ENCODE measurements around the gene HLA-DQB1.
"Not testable (repeated sequence)": the region's sequence is repeated elsewhere in the genome, so short reads cannot be mapped to it uniquely, and the experiment has no call there.

Gene HLA-DQB1

DNA sequence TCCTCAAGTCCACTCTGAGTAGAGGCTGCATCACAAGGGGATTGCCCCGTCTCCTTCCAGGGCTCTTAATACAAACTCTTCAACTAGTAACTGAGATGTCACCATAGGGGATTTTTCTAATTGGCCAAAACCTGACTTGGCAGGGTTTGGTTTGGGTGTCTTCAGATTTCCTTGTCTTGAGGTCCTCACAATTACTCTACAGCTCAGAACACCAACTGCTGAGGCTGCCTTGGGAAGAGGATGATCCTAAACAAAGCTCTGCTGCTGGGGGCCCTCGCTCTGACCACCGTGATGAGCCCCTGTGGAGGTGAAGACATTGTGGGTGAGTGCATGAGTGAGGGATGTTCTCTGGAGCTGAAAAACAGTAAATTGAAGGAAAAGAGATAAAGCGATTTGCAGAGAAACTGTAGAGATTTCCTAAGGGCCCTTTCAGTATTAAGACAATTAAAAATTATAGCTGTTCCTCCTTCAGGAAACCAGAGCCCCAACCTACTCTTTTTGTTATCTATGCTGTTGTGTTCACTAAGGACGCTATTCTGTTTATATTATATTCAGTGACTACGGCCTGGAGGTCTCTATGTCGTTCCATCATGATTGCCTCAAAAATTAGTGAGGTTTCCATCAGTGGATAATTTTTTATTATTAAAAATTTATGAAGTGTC is 29.1 kb downstream of the HLA-DQB1 start, which contains the start of gene HLA-DQA1:
TSS of gene HLA-DQA1 (plus strand) at position 188 of the 662 bp plus-strand sequence. CDS start at position 241, 53 bp downstream.
- Histone ChIP-seq H3K4me3 (ENCODE audit: low read length) (no peak within 1 kb of the TSS), H3K4me1 (ENCODE audit: control insufficient read depth, insufficient read depth, low read length) (no peaks in the 10 kb centered on the region), H3K36me3 (ENCODE audit: control insufficient read depth, insufficient read depth, low read length) (no peaks in the 10 kb centered on the region), H3K9ac (ENCODE audit: low read length) (no peak within 1 kb of the TSS), H3K27me3 (ENCODE audit: control insufficient read depth, insufficient read depth, low read length) (no peaks in the 10 kb centered on the region), H3K27ac (ENCODE audit: low read depth, low read length) (no peak within 1 kb of the TSS)

DNA sequence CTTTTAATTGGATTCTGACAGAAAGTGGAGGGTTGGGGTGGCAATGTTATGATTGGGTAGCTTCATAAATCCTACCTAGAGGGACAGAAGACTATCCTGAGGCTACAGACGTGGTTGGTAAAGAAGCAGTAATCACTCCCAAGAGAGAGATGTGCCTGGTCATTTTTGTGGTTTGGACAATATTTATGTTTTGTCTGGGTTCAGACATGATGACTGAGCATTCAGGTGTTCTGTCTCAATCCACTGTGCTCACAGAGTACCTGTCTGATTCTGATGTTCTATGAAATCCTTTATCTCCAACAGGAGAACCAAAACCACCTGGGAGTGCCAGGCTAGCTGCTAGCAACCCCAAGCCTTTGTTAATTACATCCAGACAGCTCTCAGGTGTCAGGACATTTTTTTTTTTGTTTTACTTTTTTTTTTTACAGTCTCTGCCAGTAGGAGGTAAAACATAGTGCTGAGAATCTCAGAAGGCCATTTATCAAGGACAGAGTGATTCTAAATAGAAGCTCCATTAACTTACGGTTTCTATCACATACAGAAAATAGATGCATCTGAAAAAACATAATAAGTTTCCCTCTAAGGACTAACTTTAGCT is 30.8 kb downstream of the HLA-DQB1 start:
- no peaks in the 10 kb centered on the region for H3K4me1 ChIP-seq (ENCODE audit: control insufficient read depth, insufficient read depth, low read length)
- no peak overlapping the region for H3K9ac ChIP-seq (ENCODE audit: low read length)
- H3K27ac ChIP-seq (ENCODE audit: low read depth, low read length), result no peak overlapping the region
- no peaks in the 10 kb centered on the region for H3K36me3 ChIP-seq (ENCODE audit: control insufficient read depth, insufficient read depth, low read length)
- H3K27me3 ChIP-seq (ENCODE audit: control insufficient read depth, insufficient read depth, low read length), result no peaks in the 10 kb centered on the region
- H3K4me3 ChIP-seq (ENCODE audit: low read length), result no peak overlapping the region

DNA sequence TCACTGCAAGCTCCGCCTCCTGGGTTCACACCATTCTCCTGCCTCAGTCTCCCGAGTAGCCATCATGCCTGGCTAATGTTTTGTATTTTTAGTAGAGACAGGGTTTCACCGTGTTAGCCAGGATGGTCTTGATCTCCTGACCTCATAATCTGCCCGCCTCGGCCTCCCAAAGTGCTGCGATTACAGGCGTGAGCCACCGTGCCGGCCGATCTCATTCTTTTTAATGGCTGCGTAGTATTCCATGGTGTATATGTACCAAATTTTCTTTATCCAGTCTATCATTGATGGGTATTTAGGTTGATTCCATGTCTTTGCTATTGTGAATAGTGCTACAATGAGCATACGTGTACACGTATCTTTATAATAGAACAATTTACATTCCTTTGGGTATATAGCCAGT is 36.7 kb downstream of the HLA-DQB1 start:
- H3K9ac ChIP-seq (ENCODE audit: low read length); H3K27me3 ChIP-seq (ENCODE audit: control insufficient read depth, insufficient read depth, low read length); H3K4me3 ChIP-seq (ENCODE audit: low read length); H3K27ac ChIP-seq (ENCODE audit: low read depth, low read length); H3K36me3 ChIP-seq (ENCODE audit: control insufficient read depth, insufficient read depth, low read length); H3K4me1 ChIP-seq (ENCODE audit: control insufficient read depth, insufficient read depth, low read length): not testable (repeated sequence)

DNA sequence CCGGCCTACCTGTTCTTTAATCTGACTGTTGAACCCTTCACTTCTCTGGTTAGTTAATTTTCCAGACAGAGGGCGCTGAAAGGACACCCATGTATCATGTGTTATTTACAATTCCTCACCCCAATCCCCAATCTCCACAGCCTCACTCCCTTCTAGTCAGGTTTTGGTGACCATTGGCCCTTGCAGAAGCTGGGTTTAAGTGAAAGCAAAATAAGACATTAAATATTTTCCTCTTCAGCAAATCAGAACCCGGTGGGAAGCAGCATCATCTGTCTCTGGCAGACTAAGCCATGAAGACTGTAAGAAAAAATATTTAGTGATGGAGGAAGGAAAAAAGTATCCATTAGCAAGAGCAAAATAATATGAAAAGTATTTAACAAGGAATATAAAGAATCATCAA is 38.6 kb downstream of the HLA-DQB1 start:
- H3K36me3 ChIP-seq (ENCODE audit: control insufficient read depth, insufficient read depth, low read length), result no peaks in the 10 kb centered on the region
- H3K4me1 ChIP-seq (ENCODE audit: control insufficient read depth, insufficient read depth, low read length), result no peaks in the 10 kb centered on the region
- H3K27ac ChIP-seq (ENCODE audit: low read depth, low read length), result no peak overlapping the region
- no peak overlapping the region for H3K9ac ChIP-seq (ENCODE audit: low read length)
- no peak overlapping the region for H3K4me3 ChIP-seq (ENCODE audit: low read length)
- H3K27me3 ChIP-seq (ENCODE audit: control insufficient read depth, insufficient read depth, low read length), result no peaks in the 10 kb centered on the region

DNA sequence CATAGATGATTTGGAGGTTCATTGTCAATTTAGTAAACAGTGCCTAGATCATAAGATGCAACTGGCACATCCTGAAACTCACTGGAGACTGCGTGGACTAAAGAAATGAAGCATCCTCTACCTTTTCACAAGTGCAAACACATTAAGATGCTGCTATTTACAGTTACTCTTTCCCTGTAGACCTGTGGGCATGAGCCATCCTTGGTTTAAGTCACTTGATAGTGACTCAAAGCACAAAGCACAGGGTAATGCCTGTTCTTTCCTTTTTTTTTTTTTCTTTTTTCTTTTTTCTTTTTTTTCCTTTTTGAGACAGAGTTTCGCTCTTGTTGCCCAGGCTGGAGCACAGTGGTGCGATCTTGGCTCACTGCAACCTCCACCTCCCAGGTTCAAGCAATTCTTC is 39.2 kb downstream of the HLA-DQB1 start:
- Histone ChIP-seq H3K27ac (ENCODE audit: low read depth, low read length) (no peak overlapping the region), H3K9ac (ENCODE audit: low read length) (no peak overlapping the region), H3K27me3 (ENCODE audit: control insufficient read depth, insufficient read depth, low read length) (no peaks in the 10 kb centered on the region), H3K4me1 (ENCODE audit: control insufficient read depth, insufficient read depth, low read length) (no peaks in the 10 kb centered on the region), H3K36me3 (ENCODE audit: control insufficient read depth, insufficient read depth, low read length) (no peaks in the 10 kb centered on the region), H3K4me3 (ENCODE audit: low read length) (no peak overlapping the region)

DNA sequence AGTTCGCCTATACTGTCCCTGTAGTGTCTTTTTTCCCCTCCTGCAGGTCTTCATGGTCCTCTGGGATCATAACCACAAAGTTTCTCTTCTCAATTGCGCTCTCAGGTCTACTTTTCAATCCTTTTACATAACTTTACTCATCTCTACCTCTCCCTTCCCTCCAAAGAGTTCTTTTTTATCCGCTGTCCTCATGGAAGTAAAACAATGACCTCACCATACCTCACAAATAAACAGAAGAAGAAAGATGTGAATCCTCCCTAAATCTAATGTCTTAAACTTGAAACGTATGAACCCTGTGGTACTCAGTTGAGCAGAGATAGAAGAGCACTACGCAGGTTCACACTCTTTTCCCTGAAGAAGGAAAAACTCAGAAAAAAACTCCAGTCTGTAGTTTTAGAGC is 41.3 kb downstream of the HLA-DQB1 start:
- Histone ChIP-seq H3K27me3 (ENCODE audit: control insufficient read depth, insufficient read depth, low read length) (no peaks in the 10 kb centered on the region), H3K4me1 (ENCODE audit: control insufficient read depth, insufficient read depth, low read length) (no peaks in the 10 kb centered on the region), H3K9ac (ENCODE audit: low read length) (peak overlapping the region; percentile 21), H3K4me3 (ENCODE audit: low read length) (no peak overlapping the region), H3K36me3 (ENCODE audit: control insufficient read depth, insufficient read depth, low read length) (no peaks in the 10 kb centered on the region), H3K27ac (ENCODE audit: low read depth, low read length) (no peak overlapping the region)

DNA sequence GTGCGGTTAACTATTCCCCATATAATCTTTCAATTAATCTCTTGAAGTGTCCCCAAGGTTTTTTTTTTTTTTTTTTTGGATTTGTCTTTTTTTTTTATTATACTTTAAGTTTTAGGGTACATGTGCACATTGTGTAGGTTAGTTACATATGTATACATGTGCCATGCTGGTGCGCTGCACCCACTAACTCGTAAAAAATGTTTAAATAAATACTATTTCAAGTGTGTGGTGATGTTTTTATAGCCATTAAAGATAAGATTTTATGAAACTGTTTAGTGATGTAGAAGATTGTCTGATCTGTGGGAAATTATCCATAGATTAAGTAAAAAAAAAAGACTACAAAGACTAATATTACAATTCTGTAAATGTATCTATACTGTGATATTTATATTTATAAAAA is 41.9 kb downstream of the HLA-DQB1 start:
- Histone ChIP-seq H3K9ac (ENCODE audit: low read length) (no peak overlapping the region), H3K4me1 (ENCODE audit: control insufficient read depth, insufficient read depth, low read length) (no peaks in the 10 kb centered on the region), H3K36me3 (ENCODE audit: control insufficient read depth, insufficient read depth, low read length) (no peaks in the 10 kb centered on the region), H3K4me3 (ENCODE audit: low read length) (no peak overlapping the region), H3K27ac (ENCODE audit: low read depth, low read length) (no peak overlapping the region), H3K27me3 (ENCODE audit: control insufficient read depth, insufficient read depth, low read length) (no peaks in the 10 kb centered on the region)

DNA sequence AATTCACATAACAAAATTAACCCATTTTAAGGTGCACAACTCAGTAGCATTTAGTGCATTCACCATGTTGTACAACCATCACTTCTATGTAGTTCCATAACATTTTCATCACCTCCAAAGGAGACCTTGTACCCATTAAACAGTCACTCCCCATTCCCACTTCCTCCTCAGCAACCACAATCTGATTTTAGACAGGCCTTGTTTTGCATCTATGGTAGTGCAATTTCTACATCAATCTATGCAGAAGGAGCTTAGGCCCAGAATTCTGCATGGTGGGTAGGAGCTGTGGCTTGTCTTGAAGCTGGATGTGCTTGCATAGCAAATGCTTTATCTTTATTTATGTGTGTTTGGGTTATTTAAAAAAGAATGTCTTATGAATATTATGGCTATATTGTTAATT is 42.8 kb downstream of the HLA-DQB1 start:
- no peaks in the 10 kb centered on the region for H3K27me3 ChIP-seq (ENCODE audit: control insufficient read depth, insufficient read depth, low read length)
- H3K27ac ChIP-seq (ENCODE audit: low read depth, low read length), result no peak overlapping the region
- H3K36me3 ChIP-seq (ENCODE audit: control insufficient read depth, insufficient read depth, low read length), result no peaks in the 10 kb centered on the region
- H3K9ac ChIP-seq (ENCODE audit: low read length), result no peak overlapping the region
- H3K4me3 ChIP-seq (ENCODE audit: low read length), result no peak overlapping the region
- no peaks in the 10 kb centered on the region for H3K4me1 ChIP-seq (ENCODE audit: control insufficient read depth, insufficient read depth, low read length)

DNA sequence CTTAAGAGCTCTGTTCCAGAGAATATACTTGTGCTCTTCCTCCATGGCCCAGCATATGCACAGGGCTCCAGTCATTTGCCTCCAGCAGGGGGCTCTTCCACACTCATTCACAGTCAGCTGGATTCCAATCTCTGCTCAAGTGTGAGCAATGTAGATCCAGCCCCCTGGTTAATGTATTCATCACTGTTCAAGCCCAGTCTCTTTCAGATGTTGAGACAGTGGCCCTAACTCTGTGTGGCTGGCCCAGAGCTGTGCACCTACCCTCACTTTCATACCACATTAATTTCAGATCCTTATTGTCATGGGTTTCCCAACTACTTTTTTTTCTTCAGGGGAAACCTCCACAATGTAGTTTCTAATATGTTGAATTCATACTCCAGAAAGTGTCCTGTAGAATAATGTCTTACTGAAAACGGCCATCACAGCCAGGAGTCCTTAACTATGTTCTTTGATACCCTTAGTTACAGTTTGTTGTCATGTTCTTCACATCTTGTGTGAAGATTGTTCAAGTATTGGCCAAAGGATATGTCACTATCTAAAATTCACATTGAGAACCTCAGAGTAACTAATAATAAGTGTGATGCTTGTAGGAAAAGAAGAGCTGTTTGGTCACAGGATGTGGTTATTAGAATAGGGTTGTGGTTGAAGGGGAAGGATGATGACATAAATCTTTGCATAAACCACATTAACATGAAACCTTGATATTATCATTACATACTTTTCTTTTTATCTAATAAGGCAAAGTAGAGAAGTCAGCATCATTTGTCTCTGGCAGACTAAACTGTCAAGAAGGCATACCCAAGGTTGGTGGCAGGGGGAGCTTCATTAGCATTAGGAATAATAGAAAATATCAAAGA is 43.7 kb downstream of the HLA-DQB1 start:
- no peaks in the 10 kb centered on the region for H3K36me3 ChIP-seq (ENCODE audit: control insufficient read depth, insufficient read depth, low read length)
- H3K27me3 ChIP-seq (ENCODE audit: control insufficient read depth, insufficient read depth, low read length), result no peaks in the 10 kb centered on the region
- H3K4me3 ChIP-seq (ENCODE audit: low read length), result no peak overlapping the region
- no peak overlapping the region for H3K27ac ChIP-seq (ENCODE audit: low read depth, low read length)
- no peak overlapping the region for H3K9ac ChIP-seq (ENCODE audit: low read length)
- H3K4me1 ChIP-seq (ENCODE audit: control insufficient read depth, insufficient read depth, low read length), result no peaks in the 10 kb centered on the region

DNA sequence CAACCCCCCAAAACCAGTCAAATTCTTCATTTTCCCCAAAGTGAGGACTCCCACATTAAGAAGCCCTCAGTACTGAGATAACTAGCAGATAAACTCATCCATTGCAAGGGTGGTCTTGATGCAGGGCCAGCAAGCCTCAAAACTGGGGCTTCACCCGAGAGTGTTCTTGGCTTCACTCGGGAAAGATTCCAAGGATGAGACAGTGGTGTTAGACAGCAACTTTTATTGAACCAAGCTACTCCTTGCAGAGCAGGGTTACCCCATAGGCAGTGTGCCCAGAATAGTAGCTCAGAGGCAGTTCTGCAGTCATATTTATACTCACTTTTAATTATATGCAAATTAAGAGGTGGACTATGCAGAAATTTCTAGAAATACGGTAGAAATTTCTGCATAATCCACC is 45.1 kb downstream of the HLA-DQB1 start:
- no peak overlapping the region for H3K4me3 ChIP-seq (ENCODE audit: low read length)
- no peaks in the 10 kb centered on the region for H3K27me3 ChIP-seq (ENCODE audit: control insufficient read depth, insufficient read depth, low read length)
- no peak overlapping the region for H3K27ac ChIP-seq (ENCODE audit: low read depth, low read length)
- no peaks in the 10 kb centered on the region for H3K4me1 ChIP-seq (ENCODE audit: control insufficient read depth, insufficient read depth, low read length)
- no peak overlapping the region for H3K9ac ChIP-seq (ENCODE audit: low read length)
- H3K36me3 ChIP-seq (ENCODE audit: control insufficient read depth, insufficient read depth, low read length), result no peaks in the 10 kb centered on the region

DNA sequence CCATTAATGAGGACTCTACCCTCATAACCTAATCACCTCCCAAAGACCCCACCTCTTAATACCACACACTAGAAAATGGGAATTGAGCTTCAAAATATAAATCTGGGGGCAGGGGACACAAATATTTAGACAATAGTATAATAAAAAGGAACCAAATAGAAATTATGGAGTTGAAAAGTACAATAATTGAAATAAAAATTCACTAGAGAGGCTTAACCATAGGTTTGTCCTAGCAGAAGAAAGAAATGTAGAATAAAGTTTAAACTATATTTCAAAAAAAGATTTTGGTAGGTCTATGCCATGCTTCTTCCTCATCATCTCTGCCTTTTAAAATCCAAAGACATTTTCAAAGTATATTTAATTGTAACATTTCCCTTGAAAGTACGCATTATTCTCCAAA is 48.7 kb downstream of the HLA-DQB1 start:
- Histone ChIP-seq H3K36me3 (ENCODE audit: control insufficient read depth, insufficient read depth, low read length) (no peaks in the 10 kb centered on the region), H3K27ac (ENCODE audit: low read depth, low read length) (no peak overlapping the region), H3K9ac (ENCODE audit: low read length) (no peak overlapping the region), H3K4me3 (ENCODE audit: low read length) (no peak overlapping the region), H3K4me1 (ENCODE audit: control insufficient read depth, insufficient read depth, low read length) (no peaks in the 10 kb centered on the region), H3K27me3 (ENCODE audit: control insufficient read depth, insufficient read depth, low read length) (no peaks in the 10 kb centered on the region)

DNA sequence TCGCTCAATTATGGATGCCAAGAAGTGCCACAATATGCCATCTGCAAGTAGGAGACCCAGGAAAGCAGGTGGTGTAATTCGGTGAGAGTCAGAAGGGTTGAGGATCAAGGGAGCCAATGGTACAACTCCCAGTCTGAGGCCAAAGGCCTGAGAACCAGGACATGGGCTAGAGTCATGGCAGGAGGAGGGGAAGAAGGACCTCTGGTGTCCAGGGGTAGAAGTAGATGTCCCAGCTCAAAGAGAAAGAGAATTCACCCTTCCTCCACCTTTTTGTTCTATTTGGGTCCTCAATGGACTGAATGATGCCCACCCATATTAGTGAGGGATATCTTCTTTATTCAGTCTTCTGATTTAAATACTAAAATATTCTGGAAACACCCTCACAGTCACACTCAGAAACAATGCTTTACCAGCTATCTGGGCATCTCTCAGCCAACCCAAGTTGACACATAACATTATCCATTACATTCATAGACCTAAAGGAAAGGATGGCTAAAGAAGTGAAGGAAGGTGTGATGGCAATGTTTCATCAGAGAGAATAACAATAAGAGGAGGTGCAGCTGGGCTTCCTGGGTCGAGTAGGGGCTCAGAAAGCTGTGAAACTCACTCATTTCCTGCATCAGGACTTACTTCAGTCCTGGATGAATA is 50.4 kb downstream of the HLA-DQB1 start:
- H3K36me3 ChIP-seq (ENCODE audit: control insufficient read depth, insufficient read depth, low read length), result no peaks in the 10 kb centered on the region
- no peak overlapping the region for H3K27ac ChIP-seq (ENCODE audit: low read depth, low read length)
- H3K27me3 ChIP-seq (ENCODE audit: control insufficient read depth, insufficient read depth, low read length), result no peaks in the 10 kb centered on the region
- no peak overlapping the region for H3K4me3 ChIP-seq (ENCODE audit: low read length)
- H3K9ac ChIP-seq (ENCODE audit: low read length), result no peak overlapping the region
- no peaks in the 10 kb centered on the region for H3K4me1 ChIP-seq (ENCODE audit: control insufficient read depth, insufficient read depth, low read length)
